Naive thymus-derived CD4-positive, alpha-beta T cell (primary cell): ENCODE results near the gene SLC25A43. TPM values are rescaled to one million over a fixed set of nuclear protein-coding genes. Genes with fewer than 3 reads are reported as not detected.
A peak's percentile ranks its signal among the peaks of the same experiment; 100 is the strongest.

Experiments
- ATAC-seq: fragments of 150-1000 bp; cut with Tn5 transposase; 2 replicates; pipeline ENCODE4 v1.10.0; 2021; ENCODE audit warnings: mild to moderate bottlenecking, moderate library complexity
- CTCF ChIA-PET: fragments of 350-600 bp; sonication (Branson Sonifier 250); formaldehyde crosslinking; loops from one replicate; lab custom pipeline; 2021; ENCODE audit warnings: antibody characterized with exemption; lab: Charles Lee
- POLR2A ChIA-PET: fragments of 350-600 bp; sonication (Branson Sonifier 250); formaldehyde crosslinking; loops from one replicate; lab custom pipeline; 2021; ENCODE audit warnings: antibody characterized with exemption, inconsistent platforms; lab: Charles Lee
- DNase-seq, 9 donors: peaks; one replicate each; pipeline versions ENCODE4 v3.0.0 to v3.0.0-alpha.2; 2020 to 2022; ENCODE audit warnings: mixed read lengths in 1 of 9
- H3K27ac ChIP-seq: one replicate; pipeline ENCODE4 v1.7.0; 2013; ENCODE audit warnings: mild to moderate bottlenecking, low read depth, low read length, moderate library complexity
- H3K27me3 ChIP-seq, 2 donors: one replicate each; pipeline ENCODE4 v1.7.0; 2013; ENCODE audit warnings: low read length in 2 of 2, mild to moderate bottlenecking in 2 of 2, moderate library complexity in 2 of 2; ENCODE audit not compliant: control insufficient read depth in 2 of 2, insufficient read depth in 2 of 2
- H3K36me3 ChIP-seq, 3 experiments: 1 replicate in 2 of 3; 2 replicates in 1 of 3; pipeline ENCODE4 v1.7.0; 2013; ENCODE audit warnings: low read length in 3 of 3, mild to moderate bottlenecking in 3 of 3, moderate library complexity in 1 of 3; ENCODE audit not compliant: insufficient read depth in 3 of 3, control insufficient read depth in 2 of 3
- H3K4me1 ChIP-seq, 2 donors: one replicate each; pipeline ENCODE4 v1.7.0; 2013; ENCODE audit warnings: low read length in 2 of 2, mild to moderate bottlenecking in 2 of 2, moderate library complexity in 1 of 2; ENCODE audit not compliant: control insufficient read depth in 2 of 2, insufficient read depth in 2 of 2
- H3K4me3 ChIP-seq: 2 replicates; pipeline ENCODE4 v1.7.0; 2013; ENCODE audit warnings: mild to moderate bottlenecking, low read length
- H3K9me3 ChIP-seq, 3 experiments: 1 replicate in 2 of 3; 2 replicates in 1 of 3; pipeline ENCODE4 v1.7.0; 2013; ENCODE audit warnings: low read length in 3 of 3; ENCODE audit not compliant: control insufficient read depth in 2 of 3
- H3K27ac Mint-ChIP-seq, 9 donors: one replicate each; pipeline ENCODE4 v1.8.0; 2020 to 2022; ENCODE audit warnings: mixed read lengths in 9 of 9, mild to moderate bottlenecking in 8 of 9, moderate library complexity in 5 of 9, inconsistent platforms in 2 of 9
- H3K27me3 Mint-ChIP-seq, 5 donors: one replicate each; pipeline ENCODE4 v1.8.0; 2021 to 2022; ENCODE audit warnings: mixed read lengths in 5 of 5, mild to moderate bottlenecking in 1 of 5
- H3K36me3 Mint-ChIP-seq, 5 donors: one replicate each; pipeline ENCODE4 v1.8.0; 2020 to 2022; ENCODE audit warnings: mixed read lengths in 5 of 5, mild to moderate bottlenecking in 3 of 5, inconsistent platforms in 1 of 5
- H3K4me1 Mint-ChIP-seq, 7 donors: one replicate each; pipeline ENCODE4 v1.8.0; 2020 to 2022; ENCODE audit warnings: mixed read lengths in 7 of 7, mild to moderate bottlenecking in 3 of 7, inconsistent platforms in 1 of 7
- H3K4me3 Mint-ChIP-seq, 10 donors: one replicate each; pipeline ENCODE4 v1.8.0; 2020 to 2022; ENCODE audit warnings: mild to moderate bottlenecking in 10 of 10, mixed read lengths in 10 of 10, moderate library complexity in 6 of 10, inconsistent platforms in 2 of 10
- H3K9me3 Mint-ChIP-seq, 11 donors: one replicate each; pipeline ENCODE4 v1.8.0; 2020 to 2022; ENCODE audit warnings: mixed read lengths in 11 of 11, mild to moderate bottlenecking in 4 of 11, inconsistent platforms in 1 of 11, moderate library complexity in 1 of 11
- intact Hi-C, 2 donors: fragments of 100-400 bp; cut with micrococcal nuclease; formaldehyde crosslinking; loops; one replicate each; pipeline ENCODE4 v1.15.1; 2023
- polyA plus RNA-seq, 2 donors: library from polyadenylated mRNA; unstranded; fragments of 300-500 nt; fragmentation: Illumina TruSeq; gene quantifications; one replicate each; pipeline ENCODE4 v1.2.3, GENCODE V29; 2021
- total RNA-seq, 6 experiments: library from RNA in 5 of 6; stranded (reverse) in 5 of 6; gene quantifications; 1 replicate in 5 of 6; 2 replicates in 1 of 6; pipeline ENCODE4 v1.2.3 and lab custom pipeline; 2021 to 2026

Gene SLC25A43
- total and polyA plus RNA-seq, 7 experiments from 2014 or later = 1.8 to 8.2 (median 2.6) TPM

GRCh38 chrX:119402588-119402987 lies 3.5 kb downstream of the SLC25A43 start:
- H3K27ac ChIP-seq = no peak overlapping the region
- no peak for DNase-seq
- H3K4me3 ChIP-seq = no peak overlapping the region
- POLR2A ChIA-PET = no interaction called here
- no peak for ATAC-seq
- no peaks in the 10 kb centered on the region for H3K9me3 ChIP-seq
- H3K36me3 Mint-ChIP-seq = peaks cover 0 to 3% (median 0%) of the 10 kb centered on the region in 5 donors
- H3K4me1 ChIP-seq = no peaks in the 10 kb centered on the region
- peaks cover 0 to 3% (median 0%) of the 10 kb centered on the region in 5 donors for H3K27me3 Mint-ChIP-seq
- intact Hi-C loops = no loop called here
- no peak overlapping the region for H3K4me3 Mint-ChIP-seq
- no peaks in the 10 kb centered on the region for H3K9me3 Mint-ChIP-seq
- H3K4me1 Mint-ChIP-seq = peaks cover 0 to 26% (median 10%) of the 10 kb centered on the region in 7 donors
- H3K27me3 ChIP-seq = no peaks in the 10 kb centered on the region
- no peaks in the 10 kb centered on the region for H3K36me3 ChIP-seq
- H3K27ac Mint-ChIP-seq = no peak overlapping the region
- CTCF ChIA-PET = interaction anchor here (0.6 kb wide), 1 partner anchor 351 kb away, joined by 4 read pairs; no protein-coding TSS in a partner anchor

GRCh38 chrX:119406776-119407175 lies 7.6 kb downstream of the SLC25A43 start:
- Mint-ChIP-seq H3K27ac (no peak overlapping the region), H3K36me3 (peaks cover 0 to 9% (median 4%) of the 10 kb centered on the region in 5 donors), H3K9me3 (no peaks in the 10 kb centered on the region), H3K27me3 (no peaks in the 10 kb centered on the region), H3K4me1 (peaks cover 0 to 3% (median 0%) of the 10 kb centered on the region in 7 donors), H3K4me3 (no peak overlapping the region)
- no peak for ATAC-seq
- Histone ChIP-seq H3K4me3 (no peak overlapping the region), H3K4me1 (no peaks in the 10 kb centered on the region), H3K36me3 (no peaks in the 10 kb centered on the region), H3K27ac (no peak overlapping the region), H3K27me3 (no peaks in the 10 kb centered on the region), H3K9me3 (no peaks in the 10 kb centered on the region)
- intact Hi-C loops = no loop called here
- CTCF ChIA-PET = no interaction called here
- POLR2A ChIA-PET = no interaction called here
- DNase-seq = no peak

- H3K27ac Mint-ChIP-seq = no peak overlapping the region
- no peak overlapping the region for H3K4me3 Mint-ChIP-seq
- ATAC-seq (no peak), DNase-seq (no peak)
- CTCF ChIA-PET = no interaction called here
- H3K36me3 Mint-ChIP-seq = peaks cover 0 to 9% (median 4%) of the 10 kb centered on the region in 5 donors
- POLR2A ChIA-PET = no interaction called here
- Histone ChIP-seq H3K27ac (no peak overlapping the region), H3K4me1 (no peaks in the 10 kb centered on the region), H3K4me3 (no peak overlapping the region), H3K9me3 (no peaks in the 10 kb centered on the region), H3K27me3 (no peaks in the 10 kb centered on the region), H3K36me3 (no peaks in the 10 kb centered on the region)
- H3K4me1 Mint-ChIP-seq = no peaks in the 10 kb centered on the region
- no peaks in the 10 kb centered on the region for H3K27me3 Mint-ChIP-seq
- H3K9me3 Mint-ChIP-seq = no peaks in the 10 kb centered on the region
- intact Hi-C loops = no loop called here
These were observed 8.5 kb downstream of the SLC25A43 start for GRCh38 chrX:119407681-119408080.

GRCh38 chrX:119410027-119410819 lies 11.1 kb downstream of the SLC25A43 start:
- H3K4me1 Mint-ChIP-seq = no peaks in the 10 kb centered on the region
- no peaks in the 10 kb centered on the region for H3K36me3 ChIP-seq
- H3K9me3 Mint-ChIP-seq = no peaks in the 10 kb centered on the region
- H3K4me3 Mint-ChIP-seq = no peak overlapping the region
- no peak overlapping the region for H3K4me3 ChIP-seq
- no peaks in the 10 kb centered on the region for H3K4me1 ChIP-seq
- H3K27ac ChIP-seq = no peak overlapping the region
- H3K27me3 ChIP-seq = no peaks in the 10 kb centered on the region
- no peaks in the 10 kb centered on the region for H3K27me3 Mint-ChIP-seq
- ChIA-PET POLR2A (no interaction called here), CTCF (no interaction called here)
- H3K36me3 Mint-ChIP-seq = peaks cover 0 to 9% (median 4%) of the 10 kb centered on the region in 5 donors
- H3K27ac Mint-ChIP-seq = no peak overlapping the region
- DNase-seq = no peak
- ATAC-seq = no peak
- intact Hi-C loops = no loop called here
- no peaks in the 10 kb centered on the region for H3K9me3 ChIP-seq

- no peaks in the 10 kb centered on the region for H3K36me3 ChIP-seq
- H3K4me1 ChIP-seq = no peaks in the 10 kb centered on the region
- H3K27ac ChIP-seq = no peak overlapping the region
- Mint-ChIP-seq H3K27me3 (no peaks in the 10 kb centered on the region), H3K9me3 (no peaks in the 10 kb centered on the region), H3K4me3 (no peak overlapping the region), H3K27ac (no peak overlapping the region), H3K36me3 (peaks cover 0 to 9% (median 4%) of the 10 kb centered on the region in 5 donors), H3K4me1 (no peaks in the 10 kb centered on the region)
- DNase-seq (no peak), ATAC-seq (no peak)
- ChIA-PET CTCF (no interaction called here), POLR2A (no interaction called here)
- intact Hi-C loops = no loop called here
- H3K9me3 ChIP-seq = no peaks in the 10 kb centered on the region
- no peaks in the 10 kb centered on the region for H3K27me3 ChIP-seq
- no peak overlapping the region for H3K4me3 ChIP-seq
These were observed 11.7 kb downstream of the SLC25A43 start for GRCh38 chrX:119410854-119411253.

- intact Hi-C loops = no loop called here
- H3K9me3 Mint-ChIP-seq = no peaks in the 10 kb centered on the region
- ChIA-PET POLR2A (interaction anchor here (0.5 kb wide), 1 partner anchor 540 kb away, joined by 3 read pairs; no protein-coding TSS in a partner anchor), CTCF (no interaction called here)
- H3K4me1 ChIP-seq = no peaks in the 10 kb centered on the region
- no peak overlapping the region for H3K27ac Mint-ChIP-seq
- H3K36me3 Mint-ChIP-seq = peaks cover 0 to 9% (median 4%) of the 10 kb centered on the region in 5 donors
- H3K27me3 Mint-ChIP-seq = no peaks in the 10 kb centered on the region
- no peaks in the 10 kb centered on the region for H3K4me1 Mint-ChIP-seq
- H3K27ac ChIP-seq = no peak overlapping the region
- no peak overlapping the region for H3K4me3 Mint-ChIP-seq
- no peak overlapping the region for H3K4me3 ChIP-seq
- H3K9me3 ChIP-seq = no peaks in the 10 kb centered on the region
- DNase-seq (no peak), ATAC-seq (no peak)
- no peaks in the 10 kb centered on the region for H3K36me3 ChIP-seq
- H3K27me3 ChIP-seq = no peaks in the 10 kb centered on the region
These were observed 12.8 kb downstream of the SLC25A43 start for GRCh38 chrX:119411959-119412358.

- H3K4me3 ChIP-seq = no peak overlapping the region
- no peaks in the 10 kb centered on the region for H3K9me3 ChIP-seq
- intact Hi-C loops = no loop called here
- no peak overlapping the region for H3K27ac ChIP-seq
- no peaks in the 10 kb centered on the region for H3K4me1 ChIP-seq
- ChIA-PET POLR2A (no interaction called here), CTCF (interaction anchor here (0.8 to 1.6 kb wide), 2 partner anchors 72 to 106 kb away, joined by 3 to 4 read pairs; no protein-coding TSS in a partner anchor)
- no peaks in the 10 kb centered on the region for H3K27me3 ChIP-seq
- no peaks in the 10 kb centered on the region for H3K9me3 Mint-ChIP-seq
- H3K4me3 Mint-ChIP-seq = no peak overlapping the region
- peak overlapping the region in 1 of 9 donors; percentile 30 for H3K27ac Mint-ChIP-seq
- no peaks in the 10 kb centered on the region for H3K4me1 Mint-ChIP-seq
- ATAC-seq (no peak), DNase-seq (no peak)
- peaks cover 0 to 4% (median 3%) of the 10 kb centered on the region in 5 donors for H3K36me3 Mint-ChIP-seq
- H3K27me3 Mint-ChIP-seq = no peaks in the 10 kb centered on the region
- H3K36me3 ChIP-seq = no peaks in the 10 kb centered on the region
These were observed 18.2 kb downstream of the SLC25A43 start for GRCh38 chrX:119417376-119417775.
